NT2/D1 (cell line): ENCODE results near the gene NCCRP1.

Experiments
- YY1 ChIP-seq: IDR thresholded peaks from 2 replicates; pipeline ENCODE4 v1.6.1; 2011; ENCODE audit not compliant: insufficient read length, insufficient read depth
- ZNF274 ChIP-seq: IDR thresholded peaks from 2 replicates; pipeline ENCODE4 v1.6.1; 2011; ENCODE audit warnings: mild to moderate bottlenecking, low read depth, low read length

DNA sequence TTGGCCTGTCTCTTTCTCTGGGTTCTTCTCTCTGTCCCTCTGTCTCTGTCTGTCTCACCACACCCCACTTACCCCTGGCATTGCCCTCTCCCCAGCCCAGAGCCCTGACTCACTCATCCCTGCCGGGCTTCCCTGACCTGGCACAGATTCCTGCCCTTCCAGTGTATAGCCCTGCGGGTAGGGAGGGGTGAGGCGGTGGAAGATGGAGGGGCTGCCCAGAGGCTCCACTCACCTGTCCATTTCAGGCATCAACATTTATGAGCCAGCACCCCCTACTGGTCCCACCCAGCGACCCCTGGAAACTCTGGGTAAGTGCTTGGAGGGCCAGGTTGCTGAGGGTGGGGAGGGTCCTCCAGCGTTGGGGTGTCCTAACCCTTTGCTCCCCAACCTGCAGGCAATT, 1.0 kb downstream of the NCCRP1 start:
- no peak for TF ChIP-seq ZNF274
- TF ChIP-seq YY1 = no peak
